IgD-negative memory B cell (primary cell): Measurements from ENCODE around the gene STX10. TPM values are rescaled to one million over a fixed set of nuclear protein-coding genes. Genes with fewer than 3 reads are reported as not detected.

Source experiments
- H3K27ac Mint-ChIP-seq, 3 donors: one replicate each; pipeline ENCODE4 v1.8.0; 2020 to 2022; ENCODE audit warnings: mild to moderate bottlenecking in 3 of 3, mixed read lengths in 3 of 3, moderate library complexity in 1 of 3
- H3K27me3 Mint-ChIP-seq: one replicate; pipeline ENCODE4 v1.8.0; 2021; ENCODE audit warnings: mixed read lengths
- H3K36me3 Mint-ChIP-seq: one replicate; pipeline ENCODE4 v1.8.0; 2020; ENCODE audit warnings: mild to moderate bottlenecking, mixed read lengths
- H3K4me1 Mint-ChIP-seq, 3 donors: one replicate each; pipeline ENCODE4 v1.8.0; 2020 to 2022; ENCODE audit warnings: mixed read lengths in 3 of 3, mild to moderate bottlenecking in 1 of 3
- H3K4me3 Mint-ChIP-seq, 4 donors: one replicate each; pipeline ENCODE4 v1.8.0; 2020 to 2022; ENCODE audit warnings: mild to moderate bottlenecking in 4 of 4, mixed read lengths in 4 of 4, moderate library complexity in 3 of 4
- H3K9me3 Mint-ChIP-seq, 3 donors: one replicate each; pipeline ENCODE4 v1.8.0; 2020 to 2021; ENCODE audit warnings: mixed read lengths in 3 of 3, mild to moderate bottlenecking in 1 of 3
- polyA plus RNA-seq: library from polyadenylated mRNA; unstranded; fragments of 300-500 nt; fragmentation: Illumina TruSeq; gene quantifications from one replicate; pipeline ENCODE4 v1.2.3, GENCODE V29; 2021

The STX10 gene
- polyA plus RNA-seq, 1 donor from 2014 or later, result 52.8 TPM

- Mint-ChIP-seq H3K9me3 (peaks cover 0 to 1% (median 0%) of the 10 kb centered on the region in 3 donors), H3K4me1 (peaks cover 23 to 28% (median 24%) of the 10 kb centered on the region in 3 donors), H3K27me3 (peaks cover 5% of the 10 kb centered on the region), H3K36me3 (peaks cover 1% of the 10 kb centered on the region), H3K4me3 (peak overlapping the region; percentile 90 to 95 (median 94)), H3K27ac (peak overlapping the region; percentile 95 to 98 (median 96))
These were observed 51.7 kb downstream of the STX10 start for GRCh38 chr19:13098277-13099072.

DNA sequence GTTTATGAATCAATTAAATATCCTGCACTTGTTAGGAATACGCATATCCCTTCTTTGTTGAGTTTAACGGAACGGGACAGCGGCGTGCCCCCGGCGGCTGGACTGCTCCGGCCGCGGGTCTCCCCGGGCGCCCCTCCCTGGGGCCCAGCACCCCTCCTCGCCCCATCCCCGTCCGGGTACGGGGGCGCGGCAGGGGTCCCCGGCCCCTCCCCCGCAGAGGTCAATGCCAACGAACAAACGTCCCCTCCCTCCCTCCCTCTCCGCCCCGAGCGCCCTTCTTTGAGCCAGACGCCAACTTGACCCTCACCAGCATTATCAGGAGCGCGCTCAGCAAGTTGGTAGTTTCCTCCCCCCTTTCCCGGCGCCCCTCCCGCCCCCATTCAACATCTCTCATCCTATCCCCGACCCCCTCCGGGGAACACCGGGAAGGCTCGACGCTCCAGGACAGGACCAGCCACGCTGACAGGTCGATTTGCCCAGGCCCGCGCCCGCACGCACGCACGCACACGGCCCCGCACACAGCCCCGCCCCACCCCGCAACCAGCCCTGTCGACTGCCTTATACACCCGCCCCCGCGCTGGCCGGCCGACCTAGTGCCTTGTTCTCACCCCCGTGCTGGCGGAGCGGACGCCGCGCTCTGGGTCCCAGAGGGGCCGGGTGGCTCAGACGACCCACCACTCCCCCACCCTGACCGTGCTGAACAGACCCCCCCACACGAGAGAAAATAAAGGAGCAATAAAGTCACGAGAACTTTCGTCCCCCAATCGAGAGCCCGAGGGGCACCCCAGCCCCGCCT lies 52.5 kb downstream of the STX10 start:
- Mint-ChIP-seq H3K9me3 (peaks cover 0 to 1% (median 0%) of the 10 kb centered on the region in 3 donors), H3K4me3 (peak overlapping the region; percentile 90 to 95 (median 94)), H3K4me1 (peaks cover 21 to 25% (median 23%) of the 10 kb centered on the region in 3 donors), H3K36me3 (peaks cover 1% of the 10 kb centered on the region), H3K27ac (peak overlapping the region; percentile 95 to 98 (median 97)), H3K27me3 (peaks cover 5% of the 10 kb centered on the region)

DNA sequence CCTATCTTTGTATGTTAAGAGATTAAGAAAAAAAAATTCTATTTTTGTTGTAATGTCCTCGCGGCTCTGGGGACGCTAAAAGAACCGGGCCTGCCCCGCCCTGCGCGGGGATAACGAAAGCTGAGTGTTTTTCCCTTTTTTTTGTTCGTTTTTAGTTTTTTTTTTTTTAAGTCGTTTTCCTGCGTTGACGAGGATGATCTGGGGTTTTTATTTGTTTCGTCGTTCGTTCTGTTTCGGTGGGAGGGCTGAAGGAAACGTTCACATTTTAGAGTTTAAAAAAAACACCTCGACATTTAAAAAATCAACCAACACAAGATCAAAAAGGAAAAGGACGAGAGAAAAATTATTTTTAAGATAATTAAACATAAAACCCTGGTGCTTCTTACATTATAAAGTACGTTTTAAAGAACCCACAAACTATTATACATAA lies 53.1 kb downstream of the STX10 start:
- peaks cover 1% of the 10 kb centered on the region for H3K36me3 Mint-ChIP-seq
- peak overlapping the region; percentile 95 to 97 (median 96) for H3K27ac Mint-ChIP-seq
- H3K9me3 Mint-ChIP-seq, result peaks cover 0 to 1% (median 0%) of the 10 kb centered on the region in 3 donors
- H3K4me3 Mint-ChIP-seq, result peak overlapping the region; percentile 90 to 94 (median 93)
- H3K4me1 Mint-ChIP-seq, result peaks cover 21 to 25% (median 23%) of the 10 kb centered on the region in 3 donors
- peaks cover 5% of the 10 kb centered on the region for H3K27me3 Mint-ChIP-seq

DNA sequence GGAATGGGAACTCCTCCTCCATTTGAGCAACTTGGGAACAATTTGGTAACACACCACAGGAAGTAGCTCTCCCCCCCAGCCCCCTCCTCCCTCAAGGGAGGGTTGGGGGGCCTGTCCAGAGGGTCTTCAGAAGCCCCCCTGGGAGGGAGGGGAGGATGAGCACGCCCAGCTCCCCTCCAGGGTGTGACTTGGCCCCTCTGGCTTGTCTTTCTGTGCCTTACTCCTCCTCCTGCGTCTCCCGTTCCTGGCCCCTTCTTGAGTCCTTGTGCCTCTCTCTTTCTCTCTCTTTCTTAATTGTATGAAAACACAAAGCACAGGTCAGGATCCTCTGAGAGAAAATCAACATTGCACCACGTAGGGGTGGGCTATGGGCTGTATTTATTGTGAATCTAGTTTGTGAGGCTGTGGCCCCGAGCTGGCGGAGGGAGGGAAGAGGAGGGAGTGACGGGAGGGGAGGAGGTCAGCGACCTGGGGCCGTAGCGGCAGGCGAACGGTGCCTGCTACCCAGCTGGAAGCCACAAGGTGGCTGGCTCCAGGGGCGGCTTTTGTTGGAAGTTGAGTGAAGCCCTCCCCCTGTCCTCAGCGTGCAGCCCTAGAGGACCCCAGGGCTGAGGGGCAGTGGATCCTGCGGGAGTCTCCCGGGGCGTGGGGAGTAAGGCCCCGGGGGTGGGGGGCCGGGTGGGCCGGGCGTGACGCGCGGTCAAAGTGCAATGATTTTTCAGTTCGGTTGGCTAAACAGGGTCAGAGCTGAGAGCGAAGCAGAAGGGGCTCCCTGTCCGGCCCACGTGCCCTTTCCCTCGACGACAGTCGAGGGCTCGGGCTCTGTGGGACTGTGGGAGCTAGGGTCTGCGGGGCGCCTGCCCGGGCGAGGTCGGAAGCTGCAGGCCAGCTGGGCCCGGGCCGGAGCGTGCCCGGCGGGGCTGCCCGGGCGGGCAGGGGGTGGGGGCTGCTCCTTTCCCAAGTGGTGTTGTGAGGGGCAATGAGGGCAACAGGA lies 53.9 kb downstream of the STX10 start:
- Mint-ChIP-seq H3K4me1 (peaks cover 21 to 25% (median 23%) of the 10 kb centered on the region in 3 donors), H3K4me3 (peak overlapping the region; percentile 90 to 99 (median 94)), H3K27ac (peak overlapping the region; percentile 95 to 97 (median 96))

GRCh38 chr19:13095393-13095784 lies 54.8 kb downstream of the STX10 start:
- H3K4me1 Mint-ChIP-seq, result peaks cover 20 to 25% (median 23%) of the 10 kb centered on the region in 3 donors
- peaks cover 0 to 1% (median 0%) of the 10 kb centered on the region in 3 donors for H3K9me3 Mint-ChIP-seq
- H3K36me3 Mint-ChIP-seq, result peaks cover 1% of the 10 kb centered on the region
- H3K27ac Mint-ChIP-seq, result peak overlapping the region; percentile 16 to 96 (median 95)
- peaks cover 5% of the 10 kb centered on the region for H3K27me3 Mint-ChIP-seq
- H3K4me3 Mint-ChIP-seq, result peak overlapping the region; percentile 90 to 99 (median 94)

More for the DNA sequence above, 53.9 kb downstream of the STX10 start:
- H3K36me3 Mint-ChIP-seq, result peaks cover 1% of the 10 kb centered on the region
- H3K27me3 Mint-ChIP-seq, result peaks cover 5% of the 10 kb centered on the region
- H3K9me3 Mint-ChIP-seq, result peaks cover 0 to 1% (median 0%) of the 10 kb centered on the region in 3 donors

GRCh38 chr19:13094771-13095392 lies 55.3 kb downstream of the STX10 start:
- H3K36me3 Mint-ChIP-seq, result peaks cover 1% of the 10 kb centered on the region
- peaks cover 4% of the 10 kb centered on the region for H3K27me3 Mint-ChIP-seq
- H3K9me3 Mint-ChIP-seq, result no peaks in the 10 kb centered on the region
- peaks cover 15 to 22% (median 18%) of the 10 kb centered on the region in 3 donors for H3K4me1 Mint-ChIP-seq
- peak overlapping the region; percentile 91 to 95 (median 93) for H3K27ac Mint-ChIP-seq
- peak overlapping the region; percentile 90 to 99 (median 94) for H3K4me3 Mint-ChIP-seq

DNA sequence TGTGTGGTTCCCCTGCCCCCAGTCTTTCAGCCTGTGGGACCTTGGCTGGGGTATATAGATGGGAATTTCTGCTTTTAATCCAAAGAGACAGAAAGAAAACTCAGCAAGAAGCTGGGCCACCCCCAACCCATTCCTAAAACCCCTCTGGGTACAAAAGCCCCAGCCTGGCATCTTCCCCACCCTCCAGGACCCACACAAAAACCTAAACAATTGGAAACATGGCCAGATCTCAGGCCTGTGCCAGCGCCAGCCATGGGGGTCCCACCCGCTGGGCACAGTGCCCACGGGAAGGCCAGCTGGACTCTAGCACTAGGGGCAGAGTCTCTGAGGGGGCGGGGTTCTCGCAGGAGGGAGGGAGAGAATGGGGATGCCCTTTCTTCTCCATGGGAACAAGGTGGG lies 56.1 kb downstream of the STX10 start:
- Mint-ChIP-seq H3K4me1 (peaks cover 14 to 21% (median 18%) of the 10 kb centered on the region in 3 donors), H3K27me3 (peaks cover 4% of the 10 kb centered on the region), H3K36me3 (peaks cover under 1% of the 10 kb centered on the region), H3K27ac (peak overlapping the region; percentile 51 to 95 (median 61)), H3K4me3 (peak overlapping the region; percentile 38 to 90 (median 74)), H3K9me3 (no peaks in the 10 kb centered on the region)

Other genes starting within 250 kb of the STX10 start
- gene SYCE2, start 231.1 kb downstream of the STX10 start, polyA plus RNA-seq, result not detected
- gene FARSA, start 216.7 kb downstream of the STX10 start, polyA plus RNA-seq, result 56.8 TPM
- 158 TPM for gene CALR, start 211.8 kb downstream of the STX10 start, polyA plus RNA-seq
- 132 TPM for gene RAD23A, start 204.5 kb downstream of the STX10 start, polyA plus RNA-seq
- gene GADD45GIP1, start 193.2 kb downstream of the STX10 start, polyA plus RNA-seq, result 84.1 TPM
- not detected for gene DAND5, start 180.8 kb downstream of the STX10 start, polyA plus RNA-seq
- 0.09 TPM for gene NFIX, start 154.9 kb downstream of the STX10 start, polyA plus RNA-seq
- 90.1 TPM for gene LYL1, start 47.5 kb downstream of the STX10 start, polyA plus RNA-seq
- gene TRMT1, start 33.6 kb downstream of the STX10 start, polyA plus RNA-seq, result 30.7 TPM
- gene NACC1, start 32.1 kb downstream of the STX10 start, polyA plus RNA-seq, result 2.7 TPM
- 350 TPM for gene IER2, start within 50 bp of the STX10 start, polyA plus RNA-seq